ENCODE measurements around the gene HOXB9.

Gene HOXB9

GRCh38 chr17:48609759-48610281 is 16.3 kb downstream of the HOXB9 start:
- no peak for DNase-seq

DNA sequence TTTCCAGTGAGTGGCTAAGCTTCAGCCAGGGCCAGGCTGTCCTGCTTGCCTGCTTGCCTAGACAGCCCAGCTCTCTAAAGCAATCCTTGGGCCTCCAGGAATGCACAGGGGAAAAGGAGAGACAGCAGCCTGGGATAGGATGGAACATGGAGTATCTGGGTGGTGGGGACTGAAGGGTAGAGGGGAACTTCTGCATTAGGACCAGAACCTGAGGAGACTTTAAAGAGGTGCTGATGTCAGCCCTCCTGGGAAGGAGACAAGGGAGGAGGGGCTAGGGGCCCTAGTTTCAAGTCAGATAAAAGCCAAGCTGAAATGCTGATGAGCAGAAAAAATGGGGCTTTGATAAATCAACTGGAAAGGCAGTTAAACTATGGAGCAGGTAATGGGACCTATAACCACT is 17.1 kb downstream of the HOXB9 start:
- peak in 1 of 2 experiments; percentile 21 for DNase-seq

DNA sequence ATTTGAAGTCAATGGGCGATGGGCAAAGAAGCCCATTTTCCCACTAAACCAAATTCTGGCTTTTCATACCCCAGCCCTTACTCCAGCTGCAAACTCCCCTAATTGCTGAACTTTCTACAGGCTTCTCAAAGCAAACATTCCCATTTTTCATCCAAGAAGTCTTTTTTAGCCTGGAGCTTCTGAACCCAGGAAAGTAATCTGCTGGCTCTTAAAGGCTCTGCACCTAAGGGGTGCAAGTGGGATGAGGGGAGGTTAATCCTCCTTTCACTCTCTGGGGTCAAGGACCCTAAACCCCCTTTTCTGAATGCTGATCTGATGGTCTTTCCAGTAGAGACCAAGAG is 17.7 kb downstream of the HOXB9 start:
- no peak for DNase-seq

DNA sequence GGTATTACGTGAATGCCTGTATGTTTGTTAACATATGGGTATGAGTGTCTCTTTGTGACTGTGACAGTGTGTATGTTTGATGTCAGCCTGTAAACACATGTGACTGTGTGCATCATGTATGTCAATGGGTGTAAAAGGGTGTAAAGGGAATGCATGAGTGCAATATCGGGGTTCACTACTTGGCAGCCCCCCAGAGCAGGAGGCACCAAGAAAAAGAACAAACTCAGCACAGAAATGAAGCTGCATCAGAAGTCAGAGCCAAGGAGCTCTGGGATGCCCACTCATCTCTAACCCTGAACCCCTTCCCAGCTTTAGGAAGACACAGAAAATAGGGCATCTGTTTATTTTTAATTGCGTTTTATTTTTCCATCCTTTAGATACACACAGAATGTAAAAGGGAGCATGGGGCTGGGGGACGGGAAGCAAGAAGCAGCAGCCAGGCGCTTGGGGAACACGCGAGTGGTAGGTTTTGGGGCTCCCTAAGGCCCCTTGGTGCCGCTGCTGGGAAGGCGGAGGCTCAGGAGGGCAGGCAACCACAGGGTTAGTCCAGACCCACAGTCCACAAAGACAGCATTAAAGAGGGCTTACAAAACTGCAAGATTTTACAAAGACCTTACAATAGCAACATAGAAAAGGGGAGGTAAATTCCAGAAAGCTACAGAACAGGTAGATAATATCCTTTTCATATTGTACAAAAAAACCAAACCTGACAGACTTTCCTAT is 19.1 kb downstream of the HOXB9 start:
- no peak for DNase-seq

GRCh38 chr17:48605991-48606891 is 19.9 kb downstream of the HOXB9 start:
- DNase-seq = no peak

DNA sequence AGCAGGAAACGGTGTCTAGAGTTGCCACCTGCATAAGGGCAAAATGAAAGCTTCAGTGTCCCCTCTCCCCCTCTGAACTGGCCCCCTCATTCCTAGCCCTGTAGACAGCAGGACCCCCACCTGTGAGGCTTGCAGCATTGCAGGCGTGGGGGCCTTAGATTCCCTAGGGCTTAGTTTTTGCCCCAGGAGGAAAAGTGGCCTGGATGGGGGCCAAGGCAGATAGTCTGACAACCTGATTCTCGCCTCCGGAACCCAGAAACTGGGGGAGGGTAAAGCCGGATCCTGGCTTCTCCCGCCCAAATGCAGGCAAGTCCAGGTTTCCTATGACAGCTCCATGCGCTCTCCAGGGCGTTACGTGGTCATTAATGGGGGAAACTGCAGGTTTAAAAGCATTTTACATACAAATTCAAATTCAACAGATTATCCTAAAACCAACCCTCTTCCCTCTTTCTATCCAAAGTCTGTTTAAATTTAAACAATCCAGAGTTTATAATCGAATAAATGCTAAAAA is 20.7 kb downstream of the HOXB9 start:
- DNase-seq = no peak

DNA sequence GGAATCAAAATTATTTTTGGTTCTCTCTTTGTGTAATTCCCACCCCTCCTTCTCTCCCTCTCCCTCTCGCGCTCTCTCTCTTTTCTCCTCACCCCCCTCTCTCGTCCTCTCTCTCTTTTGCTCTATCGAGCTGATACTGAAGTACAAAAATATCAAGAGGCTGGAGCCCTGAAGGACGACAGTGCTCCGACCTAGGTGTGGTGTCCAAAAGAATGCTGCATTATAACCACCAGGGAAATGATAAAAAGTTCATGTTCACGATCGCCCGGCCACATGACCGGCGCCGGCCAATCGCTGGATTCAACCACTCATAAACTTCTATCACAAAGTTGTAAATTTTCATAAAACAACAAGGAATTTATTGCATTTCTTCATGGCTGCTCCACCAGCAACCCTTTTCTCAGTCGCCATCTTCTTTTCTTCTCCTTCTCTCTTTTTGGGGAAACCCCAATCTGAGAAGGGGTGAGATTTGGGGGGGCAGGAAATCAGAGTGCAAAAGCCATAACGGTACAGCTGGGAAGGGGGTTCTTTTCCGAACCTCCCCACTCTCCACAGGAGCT is 21.3 kb downstream of the HOXB9 start, which contains the start of gene HOXB6:
HOXB6 (minus strand) TSS at position 217 of the 560 bp plus-strand sequence. CDS start 6,836 bp downstream, outside the sequence.
- DNase-seq = no peak

GRCh38 chr17:48603959-48604769 is 22.0 kb downstream of the HOXB9 start:
- peak in 1 of 2 experiments; percentile 65 for DNase-seq

DNA sequence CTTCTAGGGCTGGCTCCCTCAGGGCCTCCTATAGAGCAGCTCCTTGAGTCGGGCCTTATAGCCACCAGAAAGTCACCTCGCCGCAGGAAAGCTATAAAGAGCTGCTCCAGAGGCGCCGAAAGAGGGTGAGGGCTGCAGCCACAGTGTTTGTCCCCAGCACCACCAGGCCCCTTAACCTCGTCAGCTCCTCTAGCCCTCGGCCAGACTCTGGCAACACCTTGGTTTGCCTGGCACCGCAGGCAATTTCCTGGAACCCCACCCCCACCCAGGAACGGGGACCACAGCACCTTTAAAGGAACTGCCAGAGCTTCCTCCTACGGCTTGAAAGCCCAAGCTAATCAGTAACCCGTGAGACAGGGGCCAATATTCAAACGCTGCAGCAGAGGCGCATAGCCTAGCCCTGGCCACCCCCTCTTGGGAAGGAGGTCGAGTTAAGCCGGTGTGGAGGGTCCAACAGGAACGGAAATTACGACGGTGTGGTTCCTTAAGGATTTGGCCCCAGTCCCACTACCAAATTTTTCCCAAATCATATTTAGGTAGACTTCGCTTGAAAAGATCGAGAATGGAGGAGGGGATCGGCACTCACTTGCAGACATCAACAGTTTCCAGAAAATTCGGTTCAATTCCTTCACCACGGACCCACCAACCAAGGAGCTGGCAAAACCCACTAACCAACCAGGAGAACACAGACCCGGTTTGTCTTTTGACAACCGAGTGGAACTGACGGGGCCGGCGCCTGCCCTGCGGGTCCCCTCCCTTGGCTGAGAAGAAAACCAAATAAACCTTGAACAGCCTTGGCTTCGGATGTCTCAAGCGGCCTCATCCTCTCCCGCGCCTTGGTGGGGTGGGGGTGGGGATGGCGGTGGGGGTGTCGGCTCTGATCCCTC is 24.4 kb downstream of the HOXB9 start:
- DNase-seq = peak in 1 of 2 experiments; percentile 48

- no peak for DNase-seq
Observed at GRCh38 chr17:48601207-48601538, 25.0 kb downstream of the HOXB9 start.

GRCh38 chr17:48600244-48601098 is 25.7 kb downstream of the HOXB9 start:
- DNase-seq = peak in 1 of 2 experiments; percentile 39

GRCh38 chr17:48599354-48599753 is 26.8 kb downstream of the HOXB9 start:
- DNase-seq = no peak

DNA sequence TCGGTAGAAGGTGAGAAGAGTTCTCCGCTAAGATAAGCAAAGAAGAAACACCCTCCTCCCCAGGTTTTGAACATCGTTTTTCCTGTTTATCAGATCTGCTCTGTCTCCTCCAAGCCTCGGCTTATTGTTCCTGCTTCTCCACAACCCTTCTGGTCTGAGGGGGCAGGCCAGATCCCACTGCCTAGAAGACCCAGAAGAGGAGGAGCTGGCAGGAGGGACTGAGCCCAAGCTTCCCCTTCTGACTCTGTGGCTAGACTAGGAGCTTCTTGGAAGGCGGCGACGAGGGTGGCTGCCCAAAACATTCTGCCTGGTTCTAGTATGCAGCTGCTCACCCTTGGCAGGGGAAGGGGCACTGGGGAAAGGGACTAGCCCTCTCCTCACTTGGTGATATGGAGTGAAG is 27.4 kb downstream of the HOXB9 start:
- no peak for DNase-seq

DNA sequence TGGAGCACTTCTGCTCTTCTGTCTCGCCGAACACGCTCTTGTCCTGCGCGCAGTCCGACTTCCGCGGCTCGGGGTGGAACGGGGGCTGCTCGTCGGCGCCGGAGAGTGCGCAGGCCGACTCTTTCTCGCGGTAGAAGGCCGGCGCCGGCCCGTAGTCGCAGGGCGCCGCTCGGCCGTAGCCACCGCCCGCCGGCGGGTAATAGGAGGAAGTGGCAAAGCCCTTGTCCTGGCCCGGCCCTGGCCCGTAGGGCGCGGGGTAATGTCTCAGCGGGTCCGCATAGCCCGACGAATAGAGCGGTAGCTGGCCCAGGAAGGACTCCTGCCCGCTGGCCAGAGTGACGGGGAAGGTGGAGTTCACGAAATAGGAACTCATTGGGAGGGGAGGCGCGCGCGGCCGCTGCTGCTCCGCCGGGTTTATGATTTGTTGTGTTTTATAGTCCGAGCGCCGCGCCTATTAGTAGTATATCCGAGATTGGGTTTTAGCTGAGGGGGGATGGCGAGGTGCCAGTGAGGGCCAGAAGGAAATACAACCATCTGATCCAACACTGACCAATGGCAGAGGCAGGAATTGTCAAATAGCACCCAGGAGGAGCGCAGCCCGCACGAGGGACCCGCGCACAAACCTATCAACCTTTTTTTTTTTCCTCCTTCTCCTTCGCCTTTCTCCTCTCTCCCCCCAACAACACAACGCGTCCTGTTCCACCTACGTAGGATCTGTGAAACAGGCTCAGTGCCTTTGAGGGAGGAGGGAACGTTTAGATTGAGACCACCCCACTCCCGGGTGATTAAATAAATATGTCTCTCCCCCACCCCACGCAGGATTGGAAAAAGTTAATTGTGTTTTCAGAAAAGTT is 28.2 kb downstream of the HOXB9 start:
- peak in 1 of 2 experiments; percentile 78 for DNase-seq

DNA sequence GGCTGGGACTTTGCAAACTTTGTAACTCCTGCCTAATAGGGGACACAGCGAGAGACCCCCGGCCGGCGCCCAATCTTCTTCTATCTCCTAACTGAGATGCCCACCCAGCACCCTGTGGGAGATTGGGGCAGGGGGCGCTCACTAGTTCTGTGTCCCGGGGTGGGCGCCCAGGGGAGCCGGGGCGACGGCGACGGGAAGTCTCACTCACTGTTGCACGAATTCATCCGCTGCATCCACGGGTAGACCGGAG is 28.7 kb downstream of the HOXB9 start:
- DNase-seq = no peak

DNA sequence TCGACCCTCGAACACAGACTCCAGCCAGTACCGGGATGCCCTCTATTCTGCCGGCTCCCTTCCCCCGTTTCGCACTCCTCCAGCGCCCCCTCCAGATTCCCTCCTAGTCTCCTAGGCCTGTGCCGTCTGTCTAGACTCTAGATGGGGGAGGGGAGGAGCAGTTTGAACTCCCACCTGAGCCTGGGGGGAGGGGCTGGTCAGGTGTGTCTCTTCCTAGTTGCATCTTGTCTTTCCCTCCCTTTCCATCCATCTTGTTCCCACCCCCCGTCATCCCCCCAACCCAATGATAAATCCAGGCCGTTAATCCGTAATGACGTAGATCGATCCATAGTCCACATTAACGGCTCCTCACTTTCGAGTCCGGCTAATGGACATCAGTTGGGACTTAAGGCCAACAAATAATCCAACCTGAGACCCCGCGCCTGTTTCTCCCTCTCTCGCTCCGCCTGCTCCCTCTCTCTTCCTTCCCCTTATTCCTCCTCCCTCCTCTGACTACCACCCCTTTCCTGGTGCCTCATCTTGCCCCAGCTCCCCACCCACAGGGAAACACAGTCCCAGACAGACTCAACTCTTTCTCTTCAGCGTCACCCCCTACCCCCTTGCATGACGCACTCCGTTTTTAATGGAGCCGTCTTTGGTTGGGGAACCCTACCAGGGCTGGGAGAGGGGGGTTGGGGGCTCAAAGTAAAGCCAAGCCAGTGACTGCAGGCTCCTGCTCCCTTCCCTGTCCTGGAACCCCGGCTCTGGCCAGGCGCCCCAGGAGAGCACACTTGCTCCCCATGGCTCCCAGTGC is 29.2 kb downstream of the HOXB9 start:
- DNase-seq = peak in 1 of 2 experiments; percentile 52

GRCh38 chr17:48596000-48596734 is 30.0 kb downstream of the HOXB9 start:
- DNase-seq = peak; percentile 19 to 52

All from NCI-H526 (cell line).